Trophoblast cell (in vitro differentiated cells and primary cell): ENCODE results near the gene ACBD6.

ENCODE experiments used
- DNase-seq, 2 donors: peaks; one replicate each; pipeline ENCODE4 v3.0.0-alpha.2; 2016
- H2AFZ ChIP-seq: 2 replicates; pipeline ENCODE4 v1.6.1; 2013; ENCODE audit warnings: low read length, moderate library complexity, mild to moderate bottlenecking; ENCODE audit not compliant: insufficient read depth, poor library complexity
- H2AK5ac ChIP-seq: 2 replicates; pipeline ENCODE4 v1.6.1; 2013; ENCODE audit warnings: mild to moderate bottlenecking, low read length
- H2BK120ac ChIP-seq: 2 replicates; pipeline ENCODE4 v1.6.1; 2013; ENCODE audit warnings: low read length, mild to moderate bottlenecking, moderate library complexity; ENCODE audit not compliant: insufficient read depth, poor library complexity
- H2BK12ac ChIP-seq: 2 replicates; pipeline ENCODE4 v1.6.1; 2013; ENCODE audit warnings: mild to moderate bottlenecking, low read length, moderate library complexity
- H2BK5ac ChIP-seq: 2 replicates; pipeline ENCODE4 v1.6.1; 2013; ENCODE audit warnings: low read length, low read depth, moderate library complexity, mild to moderate bottlenecking; ENCODE audit not compliant: poor library complexity
- H3K14ac ChIP-seq: 2 replicates; pipeline ENCODE4 v1.6.1; 2013; ENCODE audit warnings: mild to moderate bottlenecking, low read length
- H3K18ac ChIP-seq: 2 replicates; pipeline ENCODE4 v1.6.1; 2013; ENCODE audit warnings: mild to moderate bottlenecking, low read length
- H3K23ac ChIP-seq: 2 replicates; pipeline ENCODE4 v1.6.1; 2013; ENCODE audit warnings: low read length
- H3K27ac ChIP-seq: 2 replicates; pipeline ENCODE4 v1.5.1; 2013; ENCODE audit warnings: low read depth, mild to moderate bottlenecking, inconsistent platforms, low read length, moderate library complexity
- H3K27me3 ChIP-seq: 2 replicates; pipeline ENCODE4 v1.6.1; 2013; ENCODE audit warnings: inconsistent platforms, mild to moderate bottlenecking, low read length, moderate library complexity; ENCODE audit not compliant: insufficient read depth
- H3K36me3 ChIP-seq, 2 experiments: 1 replicate in 1 of 2; 2 replicates in 1 of 2; pipeline ENCODE4 v1.6.1; 2013; ENCODE audit warnings: low read length in 2 of 2, mild to moderate bottlenecking in 2 of 2, moderate library complexity in 1 of 2; ENCODE audit not compliant: insufficient read depth in 2 of 2, control insufficient read depth in 1 of 2
- H3K4ac ChIP-seq: 2 replicates; pipeline ENCODE4 v1.6.1; 2013; ENCODE audit warnings: low read depth, mild to moderate bottlenecking, low read length, moderate library complexity
- H3K4me1 ChIP-seq, 2 experiments: 1 replicate in 1 of 2; 2 replicates in 1 of 2; pipeline ENCODE4 v1.6.1; 2013; ENCODE audit warnings: low read length in 2 of 2, mild to moderate bottlenecking in 2 of 2, moderate library complexity in 1 of 2; ENCODE audit not compliant: insufficient read depth in 2 of 2, control insufficient read depth in 1 of 2
- H3K4me2 ChIP-seq: 2 replicates; pipeline ENCODE4 v1.6.1; 2013; ENCODE audit warnings: inconsistent platforms, mild to moderate bottlenecking, low read length, moderate library complexity
- H3K4me3 ChIP-seq: 2 replicates; pipeline ENCODE4 v1.5.1; 2013; ENCODE audit warnings: mild to moderate bottlenecking, low read depth, low read length, inconsistent platforms
- H3K79me1 ChIP-seq: one replicate; pipeline ENCODE4 v1.6.1; 2013; ENCODE audit warnings: low read length
- H3K79me2 ChIP-seq: 2 replicates; pipeline ENCODE4 v1.6.1; 2013; ENCODE audit warnings: low read length, mild to moderate bottlenecking; ENCODE audit not compliant: control insufficient read depth, insufficient read depth, poor library complexity
- H3K9ac ChIP-seq: 2 replicates; pipeline ENCODE4 v1.6.1; 2013; ENCODE audit warnings: mild to moderate bottlenecking, low read length
- H3K9me3 ChIP-seq: 2 replicates; pipeline ENCODE4 v1.6.1; 2013; ENCODE audit warnings: low read depth, mild to moderate bottlenecking, control low read depth, inconsistent platforms, low read length; ENCODE audit not compliant: insufficient read depth
- H4K12ac ChIP-seq: 2 replicates; pipeline ENCODE4 v1.6.1; 2013; ENCODE audit warnings: low read depth, mild to moderate bottlenecking, low read length, moderate library complexity
- H4K8ac ChIP-seq: 2 replicates; pipeline ENCODE4 v1.6.1; 2013; ENCODE audit warnings: low read depth, mild to moderate bottlenecking, low read length, moderate library complexity
- H4K91ac ChIP-seq: one replicate; pipeline ENCODE4 v1.6.1; 2013; ENCODE audit warnings: low read depth, mild to moderate bottlenecking, low read length, moderate library complexity
- WGBS: extraction: QIAGEN DNeasy Blood & Tissue Kit; methylation state at CpG from one replicate; pipeline ENCODE4 v1.1.7; 2013; ENCODE audit warnings: missing lambda C conversion rate; ENCODE audit not compliant: insufficient read length, insufficient coverage; ENCODE audit errors: extremely low coverage; 5-methylcytosine and 5-hydroxymethylcytosine counted together

The ACBD6 gene

DNA sequence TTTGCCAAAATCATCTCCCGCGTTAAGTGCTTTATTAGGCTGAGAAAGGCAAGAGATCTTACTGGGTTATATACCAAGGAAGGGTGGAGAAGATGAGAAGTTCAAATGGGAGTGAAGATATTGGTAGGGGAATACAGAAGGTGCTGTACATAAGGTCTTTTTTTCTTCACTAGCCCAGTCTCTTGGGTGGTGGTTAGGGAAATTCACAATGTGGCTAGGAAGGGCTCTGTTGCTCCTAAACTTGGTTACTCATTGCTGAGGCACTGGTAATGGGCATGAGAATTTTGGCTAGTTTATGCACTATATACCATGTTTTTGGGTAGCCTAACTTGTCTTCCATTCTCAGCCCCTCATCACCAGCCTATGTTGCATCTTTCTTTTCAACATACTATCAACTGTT lies 221.8 kb downstream of the ACBD6 start:
- Histone ChIP-seq H4K8ac (no peak overlapping the region), H3K4me1 (no peaks in the 10 kb centered on the region), H3K4me3 (no peak overlapping the region), H4K12ac (no peak overlapping the region), H3K79me2 (no peaks in the 10 kb centered on the region), H2AK5ac (no peak overlapping the region), H3K79me1 (no peaks in the 10 kb centered on the region), H3K9me3 (no peaks in the 10 kb centered on the region), H3K14ac (no peak overlapping the region), H2BK5ac (no peak overlapping the region), H3K18ac (no peak overlapping the region), H3K4me2 (no peak overlapping the region), H3K27ac (no peak overlapping the region), H3K27me3 (no peaks in the 10 kb centered on the region), H2AFZ (no peak overlapping the region), H4K91ac (no peak overlapping the region), H3K36me3 (no peaks in the 10 kb centered on the region), H3K9ac (no peak overlapping the region), H3K23ac (no peak overlapping the region), H2BK120ac (no peak overlapping the region), H2BK12ac (no peak overlapping the region), H3K4ac (no peak overlapping the region)
- DNase-seq = no peak
- WGBS = no CpG with 5 or more reads among the region's 2 CpGs

DNA sequence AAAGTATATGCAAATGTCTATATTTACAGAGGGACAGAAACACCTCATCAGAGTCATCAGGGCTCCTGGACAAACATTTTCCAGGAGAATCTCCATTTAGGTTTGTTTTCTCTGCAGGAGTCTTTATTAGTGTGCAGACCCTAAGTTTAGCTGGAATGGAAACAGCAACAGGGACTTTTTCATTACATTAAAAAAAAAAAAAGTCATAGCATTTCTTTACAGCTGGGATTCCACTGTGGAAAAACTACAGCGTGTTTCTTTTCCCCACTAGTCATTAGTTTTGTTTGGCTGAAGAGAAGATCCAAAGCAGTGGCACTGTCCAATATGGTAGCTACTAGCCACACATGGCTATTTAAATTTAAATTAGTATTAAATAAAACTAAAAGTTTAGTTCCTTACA lies 222.7 kb downstream of the ACBD6 start:
- H3K4ac ChIP-seq = no peak overlapping the region
- H3K23ac ChIP-seq = no peak overlapping the region
- H3K14ac ChIP-seq = no peak overlapping the region
- H4K12ac ChIP-seq = no peak overlapping the region
- no peak overlapping the region for H2BK12ac ChIP-seq
- no peaks in the 10 kb centered on the region for H3K27me3 ChIP-seq
- H3K4me3 ChIP-seq = no peak overlapping the region
- H3K9ac ChIP-seq = no peak overlapping the region
- no peak overlapping the region for H2AK5ac ChIP-seq
- H3K4me1 ChIP-seq = no peaks in the 10 kb centered on the region
- no peak overlapping the region for H2BK5ac ChIP-seq
- no CpG with 5 or more reads among the region's 1 CpG for WGBS
- no peaks in the 10 kb centered on the region for H3K79me1 ChIP-seq
- no peak overlapping the region for H4K8ac ChIP-seq
- H3K36me3 ChIP-seq = peaks cover 0 to 1% of the 10 kb centered on the region in 2 experiments
- no peaks in the 10 kb centered on the region for H3K79me2 ChIP-seq
- H3K27ac ChIP-seq = no peak overlapping the region
- no peak overlapping the region for H2AFZ ChIP-seq
- H4K91ac ChIP-seq = no peak overlapping the region
- H3K4me2 ChIP-seq = no peak overlapping the region
- H3K9me3 ChIP-seq = no peaks in the 10 kb centered on the region
- H2BK120ac ChIP-seq = no peak overlapping the region
- H3K18ac ChIP-seq = no peak overlapping the region
- DNase-seq = no peak

DNA sequence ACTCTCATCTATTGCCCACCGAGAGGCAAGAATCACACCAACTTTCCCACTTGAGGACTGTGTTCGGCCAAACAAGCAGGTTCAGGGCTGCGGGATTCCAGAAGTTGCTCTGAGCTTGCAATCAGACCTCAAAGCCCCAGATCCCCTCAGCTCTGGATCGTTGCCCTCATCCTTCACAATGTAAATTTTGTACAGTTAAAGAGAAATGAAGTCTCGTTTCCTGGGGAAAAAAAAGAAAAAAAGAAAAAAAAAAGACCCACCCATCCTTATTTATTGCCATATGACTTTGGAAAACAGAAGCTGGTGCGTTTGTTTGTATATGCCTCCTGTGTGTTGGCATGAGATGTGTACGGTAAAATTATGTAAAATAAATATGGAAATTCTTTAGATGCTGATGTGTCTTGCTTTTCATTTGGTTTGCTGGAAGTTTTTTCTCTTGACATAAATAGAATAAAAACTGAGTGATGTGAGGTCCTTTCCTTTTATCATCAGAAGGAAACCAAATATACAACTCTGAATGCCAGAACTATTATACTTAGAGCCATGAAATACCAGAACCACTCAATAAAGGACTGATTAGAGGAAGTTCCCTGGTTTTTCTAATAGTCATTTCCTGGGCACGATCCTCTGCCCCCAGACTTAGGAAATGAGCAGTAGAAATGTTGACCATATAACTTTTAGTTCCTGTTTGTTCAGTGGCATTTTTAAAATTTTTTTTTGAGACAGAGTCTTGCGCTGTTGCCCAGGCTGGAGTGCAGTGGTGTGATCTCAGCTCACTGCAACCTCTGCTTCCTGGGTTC lies 223.6 kb downstream of the ACBD6 start:
- Histone ChIP-seq H3K18ac (no peak overlapping the region), H3K9me3 (no peaks in the 10 kb centered on the region), H3K9ac (no peak overlapping the region), H2AFZ (no peak overlapping the region), H2BK120ac (no peak overlapping the region), H3K27me3 (no peaks in the 10 kb centered on the region), H4K8ac (no peak overlapping the region), H3K23ac (no peak overlapping the region), H2BK12ac (no peak overlapping the region), H2BK5ac (no peak overlapping the region), H3K36me3 (peaks cover 2 to 5% of the 10 kb centered on the region in 2 experiments), H3K4me1 (no peaks in the 10 kb centered on the region), H3K4ac (no peak overlapping the region), H3K27ac (no peak overlapping the region), H2AK5ac (no peak overlapping the region), H4K12ac (no peak overlapping the region), H3K14ac (no peak overlapping the region), H3K4me3 (no peak overlapping the region), H3K4me2 (no peak overlapping the region), H3K79me2 (no peaks in the 10 kb centered on the region), H4K91ac (no peak overlapping the region), H3K79me1 (no peaks in the 10 kb centered on the region)
- DNase-seq = peak; percentile 3 to 58
- no CpG with 5 or more reads among the region's 9 CpGs for WGBS

DNA sequence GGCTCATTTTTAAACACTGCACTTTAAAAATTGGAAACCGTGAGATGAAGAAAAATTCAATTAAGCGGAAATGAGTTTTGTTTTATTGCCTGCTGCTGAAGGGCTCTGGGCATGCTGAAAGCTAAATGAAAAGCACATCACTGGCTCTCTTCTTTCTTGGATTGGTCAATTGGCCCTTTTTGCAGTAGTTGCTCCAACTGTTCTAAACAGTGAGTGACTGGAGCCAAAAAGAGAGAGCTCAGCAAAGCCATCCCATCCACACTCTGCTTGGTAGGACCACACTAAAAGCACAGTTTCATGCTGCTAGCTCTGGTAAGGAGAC lies 224.2 kb downstream of the ACBD6 start:
- H3K23ac ChIP-seq = no peak overlapping the region
- no peak overlapping the region for H3K18ac ChIP-seq
- DNase-seq = no peak
- H3K4me2 ChIP-seq = no peak overlapping the region
- H4K12ac ChIP-seq = no peak overlapping the region
- H4K91ac ChIP-seq = no peak overlapping the region
- H3K4me3 ChIP-seq = no peak overlapping the region
- H2AK5ac ChIP-seq = no peak overlapping the region
- no peaks in the 10 kb centered on the region for H3K9me3 ChIP-seq
- H3K79me2 ChIP-seq = no peaks in the 10 kb centered on the region
- H3K14ac ChIP-seq = no peak overlapping the region
- H2BK12ac ChIP-seq = no peak overlapping the region
- no peak overlapping the region for H2AFZ ChIP-seq
- H3K36me3 ChIP-seq = peaks cover 2 to 8% of the 10 kb centered on the region in 2 experiments
- H3K4ac ChIP-seq = no peak overlapping the region
- no peak overlapping the region for H4K8ac ChIP-seq
- WGBS = no CpG with 5 or more reads among the region's 2 CpGs
- no peak overlapping the region for H3K27ac ChIP-seq
- H3K4me1 ChIP-seq = no peaks in the 10 kb centered on the region
- no peaks in the 10 kb centered on the region for H3K79me1 ChIP-seq
- no peak overlapping the region for H2BK120ac ChIP-seq
- H3K9ac ChIP-seq = no peak overlapping the region
- H3K27me3 ChIP-seq = no peaks in the 10 kb centered on the region
- H2BK5ac ChIP-seq = no peak overlapping the region
